HEK293 (cell line): ENCODE measurements around the gene METTL22.

Source experiments
- CTCF ChIA-PET: fragments of 350-600 bp; formaldehyde crosslinking; extraction: SDS; loops from one replicate; lab custom pipeline; 2021; ENCODE audit warnings: antibody characterized with exemption; lab: Yijun Ruan, JAX
- POLR2A ChIA-PET: fragments of 300-600 bp; formaldehyde crosslinking; extraction: SDS; loops from one replicate; lab custom pipeline; 2020; ENCODE audit warnings: antibody characterized with exemption, inconsistent platforms; lab: Yijun Ruan, JAX
- H3K27ac ChIP-seq: fragments of 200-500 bp; sonication (Bioruptor generic); 2 replicates; pipeline ENCODE4 v1.5.1; 2014; ENCODE audit warnings: low read depth, low read length, control low read depth, inconsistent platforms; ENCODE audit errors: extremely low read depth
- H3K36me3 ChIP-seq, 2 experiments: fragments of 200-500 bp in 1 of 2; sonication (Bioruptor generic) in 1 of 2; 1 replicate in 1 of 2; 2 replicates in 1 of 2; pipeline ENCODE4 v1.5.1; 2014 to 2017; ENCODE audit warnings: inconsistent platforms in 2 of 2, low read length in 2 of 2; ENCODE audit not compliant: control insufficient read depth in 2 of 2, insufficient read depth in 1 of 2
- H3K4me1 ChIP-seq: fragments of 200-500 bp; sonication (Bioruptor generic); 2 replicates; pipeline ENCODE4 v1.5.1; 2014; ENCODE audit warnings: mild to moderate bottlenecking, low read length, inconsistent platforms; ENCODE audit not compliant: control insufficient read depth, insufficient read depth
- H3K4me3 ChIP-seq: 2 replicates; pipeline ENCODE4 v1.5.1; 2011; ENCODE audit warnings: low read depth, mild to moderate bottlenecking, control low read depth, low read length, moderate library complexity
- H3K9me3 ChIP-seq: fragments of 200-500 bp; sonication (Bioruptor generic); 2 replicates; pipeline ENCODE4 v1.5.1; 2014; ENCODE audit warnings: low read depth, low read length, inconsistent platforms; ENCODE audit not compliant: control insufficient read depth, insufficient read depth
- AEBP2 ChIP-seq: fragments of 450-650 bp; formaldehyde crosslinking; IDR thresholded peaks from 2 replicates; pipeline ENCODE4 v1.5.1; 2016; ENCODE audit warnings: missing biosample characterization, missing genetic modification characterization, borderline replicate concordance
- BCL6B ChIP-seq: fragments of 450-650 bp; formaldehyde crosslinking; IDR thresholded peaks from 2 replicates; pipeline ENCODE4 v1.5.1; 2017; ENCODE audit warnings: missing biosample characterization, missing genetic modification characterization
- FEZF1 ChIP-seq: fragments of 450-650 bp; formaldehyde crosslinking; IDR thresholded peaks from 2 replicates; pipeline ENCODE4 v1.5.1; 2016; ENCODE audit warnings: missing biosample characterization, missing genetic modification characterization
- HOXD13 ChIP-seq: sonication (generic); formaldehyde crosslinking; IDR thresholded peaks from 2 replicates; pipeline ENCODE4 v1.8.0; 2022; ENCODE audit warnings: missing genetic modification reagents, borderline replicate concordance
- OSR2 ChIP-seq: fragments of 450-650 bp; formaldehyde crosslinking; IDR thresholded peaks from 2 replicates; pipeline ENCODE4 v1.5.1; 2016; ENCODE audit warnings: missing biosample characterization, missing genetic modification characterization
- SCRT1 ChIP-seq: fragments of 450-650 bp; formaldehyde crosslinking; IDR thresholded peaks from 2 replicates; pipeline ENCODE4 v1.5.1; 2016; ENCODE audit warnings: missing biosample characterization, missing genetic modification characterization, borderline replicate concordance
- SP7 ChIP-seq: fragments of 450-650 bp; formaldehyde crosslinking; IDR thresholded peaks from 2 replicates; pipeline ENCODE4 v1.5.1; 2016; ENCODE audit warnings: missing biosample characterization, missing genetic modification characterization
- ZNF140 ChIP-seq: fragments of 450-650 bp; formaldehyde crosslinking; IDR thresholded peaks from 2 replicates; pipeline ENCODE4 v1.5.1; 2016; ENCODE audit warnings: missing biosample characterization, missing genetic modification characterization
- ZNF16 ChIP-seq: fragments of 450-650 bp; formaldehyde crosslinking; IDR thresholded peaks from 2 replicates; pipeline ENCODE4 v1.5.1; 2016; ENCODE audit warnings: low read depth, missing biosample characterization, missing genetic modification characterization
- ZNF24 ChIP-seq: fragments of 450-650 bp; formaldehyde crosslinking; IDR thresholded peaks from 2 replicates; pipeline ENCODE4 v1.5.1; 2016; ENCODE audit warnings: missing biosample characterization, missing genetic modification characterization
- ZNF280C ChIP-seq: fragments of 450-650 bp; formaldehyde crosslinking; IDR thresholded peaks from 2 replicates; pipeline ENCODE4 v1.5.1; 2016; ENCODE audit warnings: missing biosample characterization, missing genetic modification characterization
- ZNF366 ChIP-seq: fragments of 450-650 bp; formaldehyde crosslinking; conservative IDR thresholded peaks from 2 replicates; pipeline ENCODE4 v1.5.1; 2016; ENCODE audit warnings: missing biosample characterization, missing genetic modification characterization
- ZNF585B ChIP-seq: fragments of 450-650 bp; formaldehyde crosslinking; IDR thresholded peaks from 2 replicates; pipeline ENCODE4 v1.5.1; 2016; ENCODE audit warnings: missing biosample characterization, missing genetic modification characterization
- ZNF629 ChIP-seq: fragments of 450-650 bp; formaldehyde crosslinking; IDR thresholded peaks from 2 replicates; pipeline ENCODE4 v1.5.1; 2017; ENCODE audit warnings: missing biosample characterization, missing genetic modification characterization
- ZNF660 ChIP-seq: fragments of 450-650 bp; IDR thresholded peaks from 2 replicates; pipeline ENCODE4 v1.5.1; 2018; ENCODE audit warnings: missing biosample characterization, mild to moderate bottlenecking, missing genetic modification characterization
- ZNF785 ChIP-seq: fragments of 450-650 bp; formaldehyde crosslinking; IDR thresholded peaks from 2 replicates; pipeline ENCODE4 v1.5.1; 2016; ENCODE audit warnings: missing biosample characterization, missing genetic modification characterization

Gene METTL22

GRCh38 chr16:8614435-8615029 is 7.0 kb upstream of the METTL22 start (continued):
- TF ChIP-seq BCL6B (tag by site-specific recombination) (no peak), OSR2 (tag by site-specific recombination) (no peak), ZNF660 (no peak), ZNF785 (tag by site-specific recombination) (no peak), ZNF280C (tag by site-specific recombination) (no peak), ZNF140 (tag by site-specific recombination) (no peak), FEZF1 (tag by site-specific recombination) (no peak), AEBP2 (tag by site-specific recombination) (no peak), ZNF16 (tag by site-specific recombination) (no peak), SCRT1 (tag by site-specific recombination) (no peak), HOXD13 (CRISPR knock-in tag) (no peak), ZNF629 (no peak)

- H3K4me1 ChIP-seq = peaks cover 4% of the 10 kb centered on the region; the same call in 1 of the 2 replicates
- no peak overlapping the region for H3K4me3 ChIP-seq
- no peak overlapping the region for H3K27ac ChIP-seq
- ChIA-PET POLR2A (no interaction called here), CTCF (no interaction called here)
- no peaks in the 10 kb centered on the region for H3K9me3 ChIP-seq
- H3K36me3 ChIP-seq = peaks cover 4 to 9% of the 10 kb centered on the region in 2 experiments; a peak in 1 of 3 replicates
- TF ChIP-seq ZNF24 (tag by site-specific recombination) (no peak), ZNF585B (peak; percentile 33; the same call in 1 of the 2 replicates)
Observed at GRCh38 chr16:8619671-8620370, 1.7 kb upstream of the METTL22 start.

- no peaks in the 10 kb centered on the region for H3K9me3 ChIP-seq
- no peak overlapping the region for H3K4me3 ChIP-seq
- peaks cover 5 to 15% of the 10 kb centered on the region in 2 experiments; a peak in 2 of 3 replicates for H3K36me3 ChIP-seq
- TF ChIP-seq SP7 (tag by site-specific recombination) (no peak), ZNF366 (tag by site-specific recombination) (no peak)
- H3K27ac ChIP-seq = no peak overlapping the region
- POLR2A ChIA-PET = no interaction called here
- peaks cover 4% of the 10 kb centered on the region; the same call in 1 of the 2 replicates for H3K4me1 ChIP-seq
- CTCF ChIA-PET = interaction anchor here (0.6 to 1.2 kb wide), 3 partner anchors 19 to 65 kb away, joined by 3 read pairs; no protein-coding TSS in a partner anchor
Observed at GRCh38 chr16:8620535-8620934, 963 bp upstream of the METTL22 start.
